HEK293T (cell line): ENCODE measurements around the gene TASOR2.

Experiments used
- ARNT ChIP-seq: fragments of 450-650 bp; IDR thresholded peaks from 2 replicates; pipeline ENCODE4 v1.6.1; 2017; ENCODE audit warnings: mild to moderate bottlenecking
- BHLHE40 ChIP-seq: fragments of 450-650 bp; IDR thresholded peaks from 2 replicates; pipeline ENCODE4 v1.6.1; 2016; ENCODE audit warnings: mild to moderate bottlenecking, moderate library complexity, borderline replicate concordance
- CTBP1 ChIP-seq: fragments of 450-650 bp; IDR thresholded peaks from 2 replicates; pipeline ENCODE4 v1.6.1; 2016; ENCODE audit warnings: borderline replicate concordance
- ELF4 ChIP-seq: fragments of 450-650 bp; IDR thresholded peaks from 2 replicates; pipeline ENCODE4 v1.6.1; 2017; ENCODE audit warnings: antibody characterized with exemption
- FOXM1 ChIP-seq: fragments of 450-650 bp; IDR thresholded peaks from 2 replicates; pipeline ENCODE4 v1.6.1; 2017; ENCODE audit warnings: mild to moderate bottlenecking, borderline replicate concordance
- L3MBTL2 ChIP-seq: fragments of 450-650 bp; conservative IDR thresholded peaks from 2 replicates; pipeline ENCODE4 v1.6.1; 2016; ENCODE audit warnings: mild to moderate bottlenecking
- NFRKB ChIP-seq: fragments of 450-650 bp; IDR thresholded peaks from 2 replicates; pipeline ENCODE4 v1.6.1; 2016; ENCODE audit warnings: mild to moderate bottlenecking, moderate library complexity
- SP1 ChIP-seq: fragments of 450-650 bp; IDR thresholded peaks from 2 replicates; pipeline ENCODE4 v1.6.1; 2017
- SUZ12 ChIP-seq: fragments of 450-650 bp; IDR thresholded peaks from 2 replicates; pipeline ENCODE4 v1.6.1; 2016; ENCODE audit warnings: mild to moderate bottlenecking
- TARDBP ChIP-seq: fragments of 450-650 bp; IDR thresholded peaks from 2 replicates; pipeline ENCODE4 v1.6.1; 2016

DNA sequence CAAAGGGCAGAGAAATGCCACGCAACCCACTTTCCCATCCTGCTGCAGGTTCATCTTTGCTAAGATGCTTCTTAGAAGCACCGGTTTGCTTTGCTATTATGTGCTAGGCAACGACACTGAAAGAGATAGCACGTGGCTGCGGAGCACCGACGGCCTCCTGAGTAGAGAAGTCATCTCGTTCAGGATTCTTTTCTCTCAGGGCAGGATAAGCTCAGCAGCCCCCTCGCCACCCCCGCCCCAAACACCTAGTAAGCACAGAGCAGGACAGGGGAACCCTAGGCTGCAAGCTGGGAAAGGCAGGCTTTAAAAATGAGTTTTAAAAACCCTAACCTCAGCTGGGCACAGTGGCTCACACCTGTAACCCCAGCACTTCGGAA, 33.3 kb upstream of the TASOR2 start:
- TF ChIP-seq CTBP1 (no peak), L3MBTL2 (no peak), ELF4 (no peak), NFRKB (no peak), BHLHE40 (no peak), SP1 (no peak), SUZ12 (no peak), ARNT (no peak), TARDBP (no peak), FOXM1 (no peak)
